Neural cell (in vitro differentiated cells): Measurements from ENCODE around the gene SEC61A1.

Experiments
- CTCF ChIP-seq: fragments of 450-650 bp; IDR thresholded peaks from 2 replicates; pipeline ENCODE4 v1.5.1; 2014; ENCODE audit warnings: antibody characterized with exemption, mild to moderate bottlenecking, moderate library complexity; ENCODE audit not compliant: poor library complexity, severe bottlenecking
- POLR2AphosphoS5 ChIP-seq: IDR thresholded peaks from 2 replicates; pipeline ENCODE4 v1.6.1; 2012
- SMC3 ChIP-seq: fragments of 450-650 bp; conservative IDR thresholded peaks from 2 replicates; pipeline ENCODE4 v1.6.1; 2014; ENCODE audit warnings: antibody characterized with exemption, mild to moderate bottlenecking, moderate library complexity; ENCODE audit not compliant: poor library complexity

DNA sequence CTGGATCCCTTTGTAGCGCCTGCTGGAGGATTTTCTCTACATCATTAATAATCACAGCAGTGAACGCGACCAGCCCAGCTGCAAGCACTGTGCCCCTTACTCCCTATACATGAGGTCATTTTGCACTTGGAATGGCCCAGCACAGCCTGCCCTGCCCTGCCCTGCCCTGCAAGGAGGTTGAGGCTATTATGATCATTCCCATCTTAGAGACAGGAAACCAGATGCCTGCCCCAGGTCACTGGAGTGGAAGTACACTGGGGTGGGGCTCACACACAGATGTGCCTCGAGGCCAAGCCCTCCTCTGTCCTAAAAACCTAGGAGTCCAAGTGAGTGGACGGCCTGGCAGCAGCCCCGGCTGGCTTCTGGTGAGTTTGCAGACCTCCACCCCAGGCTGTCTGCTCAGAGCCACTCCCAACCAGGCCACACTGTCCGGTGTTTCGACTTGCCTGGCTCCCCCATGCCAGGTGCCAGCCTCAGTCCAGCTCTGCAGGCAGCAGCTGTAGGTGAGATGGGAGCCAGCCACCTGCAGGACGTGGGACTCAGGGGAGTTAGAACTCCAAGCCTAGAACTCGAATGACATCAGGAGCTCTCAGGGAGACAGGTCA lies 30.4 kb upstream of the SEC61A1 start:
- TF ChIP-seq CTCF (no peak), POLR2AphosphoS5 (no peak), SMC3 (no peak)
